Activated naive CD8-positive, alpha-beta T cell treated with anti-CD3 and anti-CD28 coated beads, Interleukin-2, amount 50 U/mL, for 16 hours (primary cell): Measurements from ENCODE around the gene MEGF11.

Experiments
- DNase-seq: peaks from one replicate; pipeline ENCODE4 v3.0.0-alpha.2; 2020; ENCODE audit warnings: low read depth, low spot score

MEGF11 gene

DNA sequence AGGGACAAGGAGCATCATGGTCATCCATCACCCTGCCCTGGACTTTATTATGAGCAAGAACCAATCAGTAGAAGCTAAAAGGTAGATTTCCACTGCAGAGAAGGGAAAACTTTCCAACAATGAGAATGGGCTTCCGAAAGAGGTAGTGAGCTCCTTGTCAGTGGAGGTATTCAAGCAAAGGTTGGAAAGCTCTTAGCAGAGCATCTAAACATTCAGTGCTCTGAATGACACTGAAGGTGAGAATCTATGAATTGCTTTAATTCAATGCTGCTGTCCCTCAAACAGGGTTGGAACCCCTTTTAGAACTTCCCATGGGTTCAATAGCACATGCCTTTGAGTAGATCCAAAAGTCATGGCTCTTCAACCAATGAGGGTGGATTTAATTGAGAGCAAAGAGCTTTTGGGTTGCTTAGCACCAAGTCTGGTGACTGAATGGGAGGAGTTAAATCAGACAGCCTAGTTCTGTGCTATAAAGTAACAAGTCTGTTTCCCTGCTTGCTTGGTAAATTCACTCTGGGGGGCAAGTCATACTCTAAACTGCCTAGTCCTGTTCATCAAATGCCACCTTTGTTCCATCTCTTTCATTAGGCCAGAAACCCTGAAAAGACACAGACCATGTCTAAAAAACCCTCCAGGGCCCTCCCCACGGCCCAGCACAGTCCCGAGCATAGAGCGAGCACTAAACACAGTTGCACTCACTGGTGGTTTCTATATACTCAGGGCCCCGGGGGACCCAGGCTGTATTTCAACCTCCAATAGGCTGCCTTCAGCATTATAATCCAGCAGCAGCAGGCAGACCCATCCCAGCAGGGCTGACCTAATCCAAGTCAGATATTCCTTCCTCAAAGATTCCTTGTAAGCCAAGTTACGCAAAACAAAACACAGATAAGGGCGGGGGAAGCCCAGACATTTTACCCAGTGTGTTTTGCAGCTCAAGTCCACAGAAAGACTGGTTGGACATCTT lies 161.2 kb downstream of the MEGF11 start:
- DNase-seq: no peak

DNA sequence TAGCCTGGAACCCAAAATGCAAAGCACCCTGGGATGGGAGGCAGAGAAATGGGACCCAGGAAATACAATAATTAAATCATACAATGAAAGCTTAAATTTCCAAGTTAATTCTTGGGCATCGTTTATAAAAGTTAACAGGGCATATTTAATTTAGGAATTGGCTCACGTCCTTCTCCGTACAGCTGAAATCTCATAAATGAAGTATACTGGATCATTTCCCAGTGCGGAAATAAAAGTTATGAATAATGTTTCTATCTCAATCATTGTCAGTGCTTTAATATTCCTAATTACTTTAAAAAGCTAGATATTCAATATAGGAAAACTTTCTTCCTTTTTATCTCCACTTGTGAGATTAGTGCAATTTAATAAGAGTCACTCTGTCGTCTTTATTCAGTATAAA lies 164.0 kb downstream of the MEGF11 start:
- DNase-seq: no peak

DNA sequence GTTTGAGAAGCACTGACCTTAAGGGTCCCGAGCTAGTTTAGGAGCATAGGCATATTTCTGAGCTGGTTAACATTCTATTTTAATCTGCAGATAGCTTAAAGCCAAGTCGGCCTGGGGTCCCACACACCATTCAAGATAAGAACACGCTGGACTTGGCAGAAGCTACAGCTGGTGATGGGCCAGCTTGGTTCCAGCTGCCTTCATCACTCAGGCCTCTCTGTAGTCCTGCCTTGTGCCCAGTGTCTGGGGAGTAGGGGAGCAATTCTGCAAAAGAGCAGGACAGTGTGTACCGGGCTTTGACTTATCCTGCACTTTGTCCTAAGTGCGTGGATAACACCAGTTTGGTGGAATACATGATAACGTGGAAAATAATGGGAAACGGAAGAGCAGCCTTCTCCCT lies 164.5 kb downstream of the MEGF11 start:
- no peak for DNase-seq

DNA sequence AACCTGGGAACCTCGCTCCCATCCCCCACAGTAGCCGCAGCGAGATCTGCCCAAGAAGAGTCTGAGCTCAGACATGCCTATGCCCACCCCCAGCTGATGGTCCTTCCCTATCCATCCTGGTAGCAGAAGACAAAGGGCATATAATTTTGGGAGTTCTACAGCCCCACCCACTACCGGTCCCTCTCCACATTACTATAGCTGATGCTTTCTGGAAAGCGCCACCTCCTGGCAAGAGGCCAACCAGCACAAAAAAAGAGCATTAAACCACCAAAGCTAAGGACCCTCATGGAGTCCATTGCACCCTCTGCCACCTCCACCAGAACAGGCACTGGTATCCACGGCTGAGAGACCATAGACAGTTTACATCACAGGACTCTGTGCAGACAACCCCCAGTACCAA lies 168.4 kb downstream of the MEGF11 start:
- no peak for DNase-seq

DNA sequence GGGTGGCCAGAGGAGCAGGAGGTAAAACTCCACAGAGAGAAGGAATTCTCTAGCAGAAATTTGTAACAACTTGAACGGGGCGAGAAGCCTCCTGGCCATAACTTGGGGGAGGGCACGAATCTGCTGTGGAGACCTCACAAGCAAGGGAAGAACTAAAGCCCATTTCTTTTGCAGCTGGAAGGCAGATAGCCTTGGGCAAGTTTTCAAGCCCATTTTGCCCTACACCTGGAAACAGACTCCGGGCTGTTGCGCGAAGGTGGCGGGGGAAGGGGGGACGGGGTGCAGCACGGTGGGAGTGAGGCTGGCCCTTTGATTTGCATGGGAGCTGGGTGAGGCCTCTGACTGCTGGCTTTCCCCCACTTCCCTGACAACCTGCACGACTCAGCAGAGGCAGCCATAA lies 168.8 kb downstream of the MEGF11 start:
- DNase-seq: no peak

DNA sequence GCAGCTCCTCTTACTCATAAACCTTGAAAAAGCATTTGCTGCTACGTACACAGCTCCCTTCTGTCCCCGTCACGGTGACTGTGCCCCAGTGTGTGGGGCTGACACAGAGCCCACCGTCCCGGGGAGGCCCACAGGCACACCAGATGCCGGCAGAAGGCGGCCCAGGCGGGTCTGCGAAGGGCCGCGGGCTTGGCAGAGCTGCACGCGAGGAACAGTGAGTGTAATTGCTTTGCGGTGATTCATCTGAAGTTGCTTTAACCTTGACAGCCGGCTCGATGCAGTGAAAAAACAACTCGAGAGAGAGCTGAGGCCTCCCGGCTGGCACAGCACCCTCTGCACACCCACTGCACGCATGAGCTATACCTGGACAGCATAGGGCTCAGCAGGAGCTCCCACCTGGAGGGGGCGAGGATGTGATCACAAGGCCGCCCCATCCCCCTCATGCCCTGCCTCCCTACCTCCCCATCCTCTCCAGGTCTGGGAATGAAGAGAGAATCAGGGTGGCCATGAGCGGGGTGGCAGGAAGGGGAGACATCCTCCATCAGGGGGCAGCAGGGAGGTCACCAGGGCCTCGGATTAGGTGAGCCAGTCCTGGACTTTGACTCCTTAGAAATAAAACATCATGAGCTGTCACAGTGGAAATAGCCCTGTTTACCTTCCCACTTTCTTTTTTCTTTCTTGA lies 172.7 kb downstream of the MEGF11 start:
- no peak for DNase-seq

DNA sequence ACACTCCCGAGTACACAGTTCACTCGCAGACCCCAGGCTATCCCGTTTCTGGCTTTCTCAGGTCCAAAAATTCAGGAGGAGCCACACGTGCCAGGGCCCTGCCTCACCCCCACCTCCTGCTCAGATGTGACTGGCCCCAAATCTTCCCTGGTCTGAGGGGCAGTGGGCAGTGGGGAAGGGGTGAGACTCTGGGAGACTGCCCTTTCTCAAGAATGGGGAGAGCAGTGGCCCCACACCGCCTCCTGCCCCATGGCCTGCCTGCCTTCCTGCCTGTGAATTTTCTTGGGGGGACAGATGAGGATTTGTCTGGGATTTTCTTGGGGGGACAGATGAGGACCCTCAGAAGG lies 174.6 kb downstream of the MEGF11 start:
- no peak for DNase-seq

DNA sequence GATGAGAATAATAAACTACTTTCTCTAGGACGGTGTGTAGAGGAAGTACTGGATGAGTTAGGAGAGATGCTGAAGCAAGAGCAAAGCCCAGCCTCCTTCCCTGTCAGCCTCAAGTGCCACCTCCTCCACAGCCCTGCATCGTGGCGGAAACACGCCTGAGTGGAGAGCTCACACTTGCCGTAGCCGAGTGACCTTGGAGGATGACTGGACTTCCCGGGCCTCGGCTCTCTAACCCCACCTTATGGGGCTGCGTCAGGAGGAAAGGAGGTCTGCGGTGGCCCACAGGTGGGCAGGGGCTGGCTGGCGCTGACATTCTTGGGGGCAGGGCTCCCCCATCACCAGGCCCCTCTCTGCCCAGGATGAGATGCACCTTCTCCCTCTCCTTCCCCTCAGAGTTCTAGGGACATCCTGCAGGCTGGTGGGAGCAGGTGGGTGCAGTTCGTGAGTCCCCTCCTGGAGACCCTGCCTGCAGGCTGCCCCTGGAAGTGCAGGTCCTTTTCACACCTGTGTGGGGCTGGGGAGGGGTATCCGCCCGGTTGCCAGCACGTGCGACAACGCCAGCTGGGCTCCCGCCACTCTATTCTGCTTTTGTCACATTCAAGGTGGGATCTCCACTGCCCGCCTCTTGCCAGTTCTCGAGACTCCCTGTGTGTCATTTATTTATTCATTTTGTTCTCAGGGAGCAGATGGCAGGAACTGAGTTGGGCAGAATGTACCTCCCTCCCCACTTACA lies 175.2 kb downstream of the MEGF11 start:
- DNase-seq: no peak

DNA sequence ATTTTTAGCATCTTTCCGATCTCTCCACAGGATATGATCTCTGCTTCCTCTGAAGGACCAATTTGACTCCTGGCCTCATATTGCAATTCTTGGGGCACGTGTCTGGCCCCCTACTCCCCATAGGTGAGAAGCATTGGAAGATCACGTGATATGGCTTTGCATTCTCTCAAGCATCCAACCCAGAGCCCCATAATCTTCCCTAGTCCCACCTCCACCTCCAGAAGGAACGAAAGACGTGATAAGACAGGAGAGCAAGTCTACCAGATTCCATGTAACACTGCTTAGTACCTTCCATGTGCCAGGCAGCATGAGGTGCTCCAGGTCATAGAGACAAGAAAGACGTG lies 176.3 kb downstream of the MEGF11 start:
- DNase-seq: no peak

DNA sequence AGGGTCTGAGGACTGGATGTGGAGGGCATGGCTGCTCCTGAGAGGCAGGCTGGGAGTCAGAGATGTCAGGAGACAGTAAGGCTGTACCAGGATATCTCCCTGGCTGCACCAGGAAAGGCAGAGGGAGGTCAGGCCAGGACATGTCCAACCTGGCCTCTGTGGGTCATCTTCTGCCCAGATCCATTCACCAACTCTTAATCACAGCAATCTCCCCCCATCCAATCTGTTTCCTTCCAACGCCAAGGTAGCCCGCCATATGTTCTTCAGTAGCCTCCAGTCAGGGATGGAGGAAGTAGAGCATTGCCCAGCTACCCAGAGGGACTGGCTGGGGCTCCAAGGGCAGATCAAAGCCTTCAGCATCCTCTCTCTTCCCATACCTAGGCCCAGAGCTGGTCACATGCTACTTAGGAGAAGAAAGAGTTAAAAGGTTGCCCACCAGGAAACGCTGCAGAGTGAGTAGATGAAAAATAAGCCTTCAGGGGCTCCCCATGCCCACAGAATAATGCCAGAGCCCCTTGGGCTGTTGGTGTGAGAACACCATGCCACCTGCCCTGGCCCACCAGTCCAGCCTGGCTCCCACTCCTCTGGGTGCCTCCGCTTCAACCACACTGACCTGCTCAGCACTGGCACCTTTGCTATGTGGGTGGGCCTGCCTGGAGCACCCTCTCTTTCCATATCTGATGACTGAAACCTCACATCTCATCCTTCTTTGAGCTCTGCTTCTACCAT lies 176.8 kb downstream of the MEGF11 start:
- no peak for DNase-seq

DNA sequence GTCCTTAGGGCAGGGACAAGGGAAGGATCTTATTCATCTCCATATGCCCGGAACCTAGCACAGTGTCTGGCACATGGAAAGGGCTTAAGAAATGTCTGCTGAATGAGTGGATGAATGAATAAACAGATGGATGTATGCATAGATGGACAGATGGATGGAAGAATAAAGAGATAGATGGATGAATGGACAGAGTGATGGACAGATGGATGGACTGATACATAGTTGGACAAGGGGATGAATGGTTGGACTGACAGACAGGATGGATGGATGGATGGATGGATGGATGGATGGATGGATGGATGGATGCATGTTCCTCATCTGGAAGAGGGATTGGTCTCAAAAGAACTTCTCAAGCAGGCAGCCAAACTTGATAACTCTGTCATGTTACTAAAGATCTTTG lies 177.6 kb downstream of the MEGF11 start:
- no peak for DNase-seq

DNA sequence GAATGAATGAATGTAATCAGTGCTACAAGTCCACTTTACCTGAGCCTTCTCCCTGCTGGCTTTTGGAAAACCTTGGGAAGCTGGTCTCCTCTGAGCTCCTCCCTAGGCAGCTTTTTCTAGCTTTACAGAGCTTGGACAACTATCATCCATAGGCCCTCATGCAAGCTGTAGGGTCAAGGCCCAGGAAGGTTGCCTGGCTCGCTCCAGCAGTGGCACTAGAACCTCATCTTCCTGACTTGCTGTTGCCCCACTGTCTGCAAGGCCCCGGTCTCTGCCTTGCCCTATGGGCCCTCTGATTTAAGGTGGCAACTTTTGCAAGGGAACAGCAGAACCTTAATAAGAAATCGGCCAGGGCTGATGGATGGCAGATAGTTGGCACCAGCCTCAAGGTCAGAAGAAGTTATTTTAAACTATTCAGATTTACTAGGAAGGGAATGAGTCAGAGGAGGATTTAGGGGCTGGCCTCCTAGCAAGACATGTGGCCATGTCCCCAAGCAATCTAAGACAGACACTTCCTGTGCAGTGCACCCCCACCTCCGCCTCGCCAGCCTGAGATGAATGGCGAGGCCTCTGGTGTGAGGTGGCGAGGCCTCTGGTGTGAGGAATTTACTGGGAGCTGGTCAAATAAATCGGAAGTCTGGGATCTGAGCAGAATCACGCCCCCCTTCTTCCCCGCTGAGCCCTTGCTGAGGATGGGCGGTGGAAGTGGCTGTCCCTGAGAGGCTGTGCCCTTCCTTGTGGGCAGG lies 180.8 kb downstream of the MEGF11 start:
- no peak for DNase-seq

DNA sequence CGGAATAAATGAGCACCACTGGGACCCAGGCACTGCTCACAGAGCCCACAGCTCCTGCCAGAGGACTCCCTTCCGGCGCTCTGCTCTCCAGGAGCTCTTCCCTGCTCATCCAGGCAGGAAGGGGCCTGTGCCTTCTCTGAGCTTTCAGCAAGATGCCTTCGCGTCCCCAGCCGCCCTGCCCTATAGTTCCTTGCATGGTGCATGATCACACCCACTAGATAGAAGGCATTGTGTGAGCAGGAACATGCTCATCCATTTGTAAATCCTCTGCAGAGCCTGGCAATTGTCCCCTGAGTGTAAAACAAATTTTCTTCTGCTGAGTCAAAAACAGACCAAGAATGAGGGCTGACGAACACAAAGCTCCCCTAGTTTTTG lies 181.6 kb downstream of the MEGF11 start:
- DNase-seq: no peak

DNA sequence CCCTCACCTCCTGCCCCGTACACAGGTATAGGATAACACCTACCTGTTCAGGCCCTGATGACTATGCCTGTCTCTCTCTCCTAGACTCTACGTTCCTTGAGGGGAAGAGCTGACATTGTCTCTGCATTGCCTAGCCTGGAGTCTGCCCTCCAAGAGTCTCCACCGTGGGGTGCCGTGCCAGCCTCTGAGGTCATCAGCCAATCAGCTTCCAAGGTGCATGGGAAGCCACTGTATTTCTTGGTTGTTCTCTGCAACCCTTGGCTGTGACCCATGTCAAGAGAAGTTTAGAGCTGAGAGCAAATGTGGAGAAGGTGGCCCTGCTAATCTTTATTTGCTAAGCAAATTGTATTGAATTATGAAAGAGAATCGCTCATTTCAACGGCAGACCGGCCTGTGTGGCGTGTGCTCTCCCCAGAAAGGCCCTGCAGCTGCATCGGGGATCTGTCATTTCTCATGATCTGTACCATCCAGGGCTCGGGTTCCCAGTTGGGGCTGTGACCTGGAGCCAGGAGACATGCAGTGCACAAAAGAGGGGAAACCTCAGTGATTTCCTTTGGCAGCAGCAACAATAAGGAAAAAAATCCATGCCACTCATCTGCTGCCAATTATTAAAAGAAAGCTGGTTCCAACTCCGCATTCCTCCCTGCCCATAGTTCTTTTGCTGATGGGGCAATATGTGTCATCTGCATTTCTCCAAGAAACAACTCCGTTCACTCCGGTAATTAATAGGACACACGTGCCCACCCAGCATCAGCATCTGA lies 182.2 kb downstream of the MEGF11 start:
- DNase-seq: no peak

DNA sequence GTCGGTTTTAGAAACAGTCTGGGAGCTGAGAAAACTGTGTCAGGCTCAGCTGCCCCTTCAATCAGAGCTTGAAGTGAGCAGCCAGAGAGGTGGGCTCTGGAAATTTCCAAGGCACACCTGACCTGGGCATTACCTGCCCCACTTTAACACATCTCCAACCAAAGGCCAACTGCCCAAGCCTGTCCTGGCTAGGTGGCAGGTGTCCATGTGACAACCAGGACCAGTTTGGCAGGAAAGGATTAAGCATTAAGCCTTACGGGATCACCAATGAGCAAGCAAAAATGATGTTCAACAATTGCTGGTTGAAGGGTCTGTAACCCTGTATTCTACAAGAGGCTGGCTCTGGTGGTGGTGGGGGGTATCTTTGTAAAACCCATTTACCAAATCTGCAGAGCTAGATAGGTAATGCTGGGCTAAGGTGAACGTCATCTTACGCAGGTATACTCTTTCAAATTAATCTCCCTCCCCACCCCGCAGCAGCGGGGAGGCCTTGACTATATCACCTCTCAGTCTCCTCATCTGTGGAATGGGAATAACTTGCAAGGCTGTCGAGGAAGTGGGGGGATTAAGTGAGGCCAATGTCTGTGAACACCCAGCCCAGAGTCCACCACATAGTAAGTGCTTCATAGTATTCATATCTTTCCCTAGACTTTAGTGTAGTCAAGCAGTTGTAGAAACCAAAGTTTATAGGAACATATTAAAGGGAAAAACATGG lies 183.2 kb downstream of the MEGF11 start:
- no peak for DNase-seq

DNA sequence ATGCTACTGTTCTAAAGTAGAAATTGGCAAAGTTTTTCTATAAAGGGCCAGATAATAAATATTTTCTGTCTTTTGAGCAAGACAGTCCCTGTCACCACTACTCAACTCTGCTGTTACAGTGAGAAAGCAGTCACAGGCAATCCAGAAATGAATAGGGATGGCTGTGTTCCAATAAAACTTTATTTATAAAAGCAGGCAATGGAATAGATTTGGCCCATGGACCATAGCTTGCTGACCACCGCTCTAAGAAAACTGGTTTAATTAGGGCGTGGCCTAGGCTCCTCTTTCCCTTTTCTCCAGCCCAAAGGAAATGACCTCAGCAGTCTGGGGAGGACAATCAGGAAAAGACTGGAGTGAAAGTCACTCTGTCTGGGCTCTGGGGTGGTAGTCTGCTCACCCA lies 183.8 kb downstream of the MEGF11 start:
- DNase-seq: no peak

DNA sequence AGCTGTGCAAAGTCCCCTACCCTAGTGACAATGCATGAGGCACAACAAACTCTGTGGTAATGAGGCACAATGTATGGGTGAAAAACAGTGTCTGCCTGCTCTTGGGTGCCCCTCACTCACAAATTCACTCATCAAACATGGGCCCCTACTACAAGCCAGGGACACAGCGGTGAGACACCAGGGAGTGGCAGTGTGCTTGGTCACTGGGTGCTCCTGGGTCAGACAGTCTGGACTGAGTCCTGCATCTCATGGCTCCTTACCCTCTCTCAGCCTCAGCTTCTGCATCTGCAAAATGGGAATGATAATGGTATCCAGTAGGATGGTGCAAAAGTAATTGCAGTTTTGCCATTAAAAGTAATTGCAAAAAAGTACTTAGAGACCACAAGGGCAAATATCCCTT lies 184.7 kb downstream of the MEGF11 start:
- DNase-seq: no peak

DNA sequence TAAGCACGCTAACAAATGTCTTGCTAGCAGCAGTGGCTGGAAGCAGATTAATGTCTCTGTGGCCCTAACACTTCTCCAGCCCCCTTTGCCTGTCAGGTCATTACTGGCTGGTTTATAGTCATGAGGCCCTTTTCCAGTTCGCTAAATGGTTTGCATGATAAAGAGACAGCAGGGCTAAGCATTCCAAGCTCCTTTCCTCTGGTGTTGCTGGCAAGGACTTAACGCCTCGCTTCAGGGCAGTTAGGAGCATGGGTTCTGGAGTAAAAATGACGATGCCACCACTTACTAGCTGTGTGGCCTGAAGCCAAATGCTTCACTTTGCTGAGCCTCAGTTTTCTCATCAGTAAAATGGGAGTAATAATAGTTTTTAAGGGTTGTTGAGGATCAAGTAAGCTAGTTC lies 185.9 kb downstream of the MEGF11 start:
- DNase-seq: no peak

DNA sequence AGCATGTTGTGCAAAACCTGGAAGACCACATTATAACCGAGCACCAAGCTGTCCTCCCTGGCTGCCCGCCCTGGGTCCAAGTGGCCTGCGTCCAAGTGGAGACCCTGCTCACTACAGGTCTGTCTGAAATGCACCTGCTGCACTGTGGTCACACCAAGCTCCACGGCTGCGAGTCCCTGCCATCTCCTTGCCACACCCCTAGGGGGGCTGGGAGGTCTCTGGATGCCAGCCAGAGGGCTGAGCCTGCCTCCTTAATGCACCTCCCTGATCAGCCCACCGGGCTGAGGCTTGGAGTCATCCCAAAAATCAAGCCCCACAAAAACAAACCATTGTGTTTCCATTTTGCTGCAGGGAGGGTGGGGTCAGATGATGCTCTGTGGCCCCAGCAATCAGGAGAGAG lies 187.1 kb downstream of the MEGF11 start:
- no peak for DNase-seq

DNA sequence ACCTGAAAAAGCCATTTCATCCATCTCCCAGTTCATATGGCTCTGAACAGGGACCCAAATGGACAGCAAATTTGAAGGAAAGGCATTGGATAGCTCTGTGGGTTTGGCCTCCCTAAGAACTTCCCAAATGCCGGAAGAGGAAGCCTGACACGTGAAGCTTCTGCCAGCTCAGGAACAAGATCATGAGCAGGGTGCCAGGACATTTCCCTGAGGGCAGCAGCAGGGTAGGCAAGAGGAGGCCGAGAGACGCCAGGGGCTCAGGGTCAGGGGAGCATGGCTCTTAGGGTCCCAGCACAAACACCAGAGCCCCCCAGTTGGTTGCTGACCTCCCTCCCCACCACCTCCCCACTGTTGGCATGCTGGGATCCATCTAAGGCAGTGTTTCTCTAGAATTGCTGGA lies 187.5 kb downstream of the MEGF11 start:
- no peak for DNase-seq
